ENCODE results near the gene LPP. TPM values are rescaled to one million over a fixed set of nuclear protein-coding genes. Genes with fewer than 3 reads are reported as not detected.
A peak's percentile ranks its signal among the peaks of the same experiment; 100 is the strongest.

Gene LPP
- polyA plus RNA-seq, 2 of the 4 experiments (the other 2 are of a cell fraction), result 11.0 to 30.8 TPM

DNA sequence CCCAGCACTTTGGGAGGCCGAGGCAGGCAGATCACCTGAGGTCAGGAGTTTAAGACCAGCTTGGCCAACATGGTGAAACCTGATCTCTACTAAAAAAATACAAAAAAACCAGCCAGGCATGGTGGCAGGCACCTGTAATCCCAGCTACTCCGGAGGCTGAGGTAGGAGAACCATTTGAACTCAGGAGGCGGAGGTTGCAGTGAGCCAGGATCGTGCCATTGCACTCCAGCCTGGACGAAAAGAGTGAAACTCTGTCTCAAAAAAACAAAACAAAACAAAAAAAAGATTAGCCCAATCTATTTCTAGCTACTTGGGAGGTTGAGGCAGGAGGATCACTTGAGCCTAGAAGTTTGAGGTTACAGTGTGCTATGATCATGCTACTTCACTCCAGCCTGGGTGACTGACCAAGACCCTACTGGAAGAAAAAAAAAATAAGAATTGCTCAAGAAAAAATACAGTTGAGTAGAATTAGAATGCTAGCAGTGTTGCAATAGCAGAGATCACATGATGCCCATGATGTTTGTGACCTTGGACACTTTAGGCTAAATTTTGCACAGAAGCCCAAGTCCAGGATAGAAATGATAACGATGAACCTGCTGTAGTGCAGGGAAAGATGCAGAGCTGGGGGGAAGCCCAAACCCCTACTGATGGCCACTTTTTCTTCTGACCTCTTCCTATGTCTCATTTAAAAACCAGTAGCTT, 162.2 kb downstream of the LPP start:
- 91% methylated on average over 6 of the region's 6 CpGs for WGBS (ENCODE audit: missing lambda C conversion rate)
- TF ChIP-seq CBX8 (IDR thresholded peaks at IDR 0.05) (no peak), SMC3 (IDR thresholded peaks at IDR 0.05) (no peak), CEBPB (IDR thresholded peaks at IDR 0.05) (peak; percentile 40 to 48; a peak in 2 of 4 replicates), TP53 (CRISPR knock-in tag; IDR thresholded peaks at IDR 0.05) (no peak)
- Histone ChIP-seq H3K27ac (no peak overlapping the region), H3K4me3 (no peak overlapping the region), H3K4me1 (peaks cover 38% of the 10 kb centered on the region; the same call in 2 of the 3 replicates), H3K4me2 (0 out of 3 replicates have a peak overlapping the region, but pooled peaks have one; percentile 9), H3K9me3 (no peaks in the 10 kb centered on the region)
- ChIA-PET CTCF (no interaction called here), POLR2A (no interaction called here)
- no peak for ATAC-seq
- DNase-seq (ENCODE audit: low read depth in 1 of 2, low spot score in 1 of 2), result no peak
- no peak for FAIRE-seq

- ATAC-seq (no peak), DNase-seq (ENCODE audit: low read depth in 1 of 2, low spot score in 1 of 2) (no peak), FAIRE-seq (no peak)
- no peak overlapping the region for H3K4me2 ChIP-seq
- H3K4me3 ChIP-seq, result no peak overlapping the region
- POLR2A ChIA-PET, result no interaction called here
- CTCF ChIA-PET, result no interaction called here
- no peak overlapping the region for H3K27ac ChIP-seq
- WGBS (ENCODE audit: missing lambda C conversion rate), result 84% methylated on average over 3 of the region's 3 CpGs
- TF ChIP-seq MYC (IDR thresholded peaks at IDR 0.05; ENCODE audit: borderline replicate concordance, low read length), result no peak
- TF ChIP-seq USF2 (IDR thresholded peaks at IDR 0.05), result no peak
- no peak for TF ChIP-seq PHF8 (IDR thresholded peaks at IDR 0.05; ENCODE audit: borderline replicate concordance, low read depth)
- no peak for TF ChIP-seq KDM1A (IDR thresholded peaks at IDR 0.05; ENCODE audit: low read depth)
- TF ChIP-seq CTCF (IDR thresholded peaks at IDR 0.05), result no peak
- TF ChIP-seq TFCP2L1 (CRISPR knock-in tag; IDR thresholded peaks at IDR 0.05), result no peak
- no peak for TF ChIP-seq RARB (CRISPR knock-in tag; IDR thresholded peaks at IDR 0.05)
- TF ChIP-seq EP300 (IDR thresholded peaks at IDR 0.05), result no peak
- TF ChIP-seq FOXS1 (CRISPR knock-in tag; IDR thresholded peaks at IDR 0.05), result no peak
- TF ChIP-seq, protein P1, sequence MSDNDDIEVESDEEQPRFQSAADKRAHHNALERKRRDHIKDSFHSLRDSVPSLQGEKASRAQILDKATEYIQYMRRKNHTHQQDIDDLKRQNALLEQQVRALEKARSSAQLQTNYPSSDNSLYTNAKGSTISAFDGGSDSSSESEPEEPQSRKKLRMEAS (IDR thresholded peaks at IDR 0.05), result no peak
- TF ChIP-seq E2F6 (IDR thresholded peaks at IDR 0.05; ENCODE audit: borderline replicate concordance, low read depth), result no peak
- TF ChIP-seq CEBPB (IDR thresholded peaks at IDR 0.05), result no peak
- no peak for TF ChIP-seq ESRRA (IDR thresholded peaks at IDR 0.05; ENCODE audit: borderline replicate concordance, low read length)
- TF ChIP-seq HOXB13 (CRISPR knock-in tag; IDR thresholded peaks at IDR 0.05; ENCODE audit: low read depth), result no peak
- no peak for TF ChIP-seq MAZ (IDR thresholded peaks at IDR 0.05; ENCODE audit: borderline replicate concordance, low read depth, low read length)
- TF ChIP-seq NFE2L2 (conservative IDR thresholded peaks at IDR 0.05; ENCODE audit: low read length), result no peak
- no peak for TF ChIP-seq HMGXB4 (CRISPR knock-in tag; IDR thresholded peaks at IDR 0.05; ENCODE audit: borderline replicate concordance)
- H3K4me1 ChIP-seq, result peaks cover 38% of the 10 kb centered on the region; the same call in 2 of the 3 replicates
- H3K9me3 ChIP-seq, result no peaks in the 10 kb centered on the region
Measured at GRCh38 chr3:188316723-188317070, 162.7 kb downstream of the LPP start.
